HL-60 (cell line): Measurements from ENCODE around the gene BACE1.

ENCODE experiments used
- DNase-seq, 2 experiments: peaks; one replicate each; pipeline ENCODE4 v3.0.0-alpha.2; 2010 to 2020; ENCODE audit warnings: low read depth in 1 of 2, low spot score in 1 of 2
- H3K27ac ChIP-seq: fragments of 250-450 bp; sonication (Bioruptor Pico); replicated peaks from 2 replicates; pipeline ENCODE4 v1.5.1; 2020; ENCODE audit warnings: mild to moderate bottlenecking, moderate library complexity
- H3K27me3 ChIP-seq: fragments of 250-450 bp; sonication (Bioruptor Pico); 2 replicates; pipeline ENCODE4 v1.5.1; 2021; ENCODE audit warnings: mild to moderate bottlenecking, moderate library complexity; ENCODE audit not compliant: insufficient read depth, poor library complexity, severe bottlenecking
- H3K4me3 ChIP-seq: replicated peaks from 2 replicates; pipeline ENCODE4 v1.5.1; 2011; ENCODE audit warnings: mild to moderate bottlenecking, control low read depth, low read length; ENCODE audit not compliant: insufficient read depth
- CTCF ChIP-seq: IDR thresholded peaks from one replicate; pipeline ENCODE4 v1.5.1; 2011; ENCODE audit warnings: low read length, control low read depth, inconsistent platforms; ENCODE audit not compliant: insufficient read depth
- GABPA ChIP-seq: IDR thresholded peaks from 2 replicates; pipeline ENCODE4 v1.6.1; 2012; ENCODE audit warnings: low read depth
- POLR2AphosphoS5 ChIP-seq: IDR thresholded peaks from 2 replicates; pipeline ENCODE4 v1.6.1; 2012; ENCODE audit warnings: low read depth
- REST ChIP-seq: IDR thresholded peaks from 2 replicates; pipeline ENCODE4 v1.6.1; 2012; ENCODE audit warnings: low read depth; ENCODE audit not compliant: insufficient replicate concordance
- SPI1 ChIP-seq: IDR thresholded peaks from 2 replicates; pipeline ENCODE4 v1.6.1; 2012; ENCODE audit warnings: low read depth, mild to moderate bottlenecking, borderline replicate concordance

The BACE1 gene

GRCh38 chr11:117335399-117335798 lies 19.3 kb upstream of the BACE1 start:
- DNase-seq: no peak
- H3K27ac ChIP-seq: no peak overlapping the region
- no peak for TF ChIP-seq GABPA
- TF ChIP-seq SPI1: no peak
- TF ChIP-seq REST: no peak
- TF ChIP-seq POLR2AphosphoS5: no peak
- no peak for TF ChIP-seq CTCF
- no peak overlapping the region for H3K4me3 ChIP-seq
- no peaks in the 10 kb centered on the region for H3K27me3 ChIP-seq

GRCh38 chr11:117334896-117335295 lies 18.8 kb upstream of the BACE1 start:
- TF ChIP-seq POLR2AphosphoS5 (no peak), CTCF (no peak), REST (no peak), GABPA (no peak), SPI1 (no peak)
- H3K27me3 ChIP-seq: no peaks in the 10 kb centered on the region
- H3K27ac ChIP-seq: no peak overlapping the region
- no peak overlapping the region for H3K4me3 ChIP-seq
- no peak for DNase-seq

GRCh38 chr11:117333917-117334316 lies 17.9 kb upstream of the BACE1 start:
- no peak for TF ChIP-seq POLR2AphosphoS5
- TF ChIP-seq CTCF: no peak
- no peak for DNase-seq
- Histone ChIP-seq H3K27me3 (no peaks in the 10 kb centered on the region), H3K27ac (no peak overlapping the region), H3K4me3 (no peak overlapping the region)

- TF ChIP-seq GABPA: no peak
- no peak for TF ChIP-seq SPI1
- no peak for TF ChIP-seq REST
- TF ChIP-seq CTCF: no peak
- no peak for TF ChIP-seq POLR2AphosphoS5
- H3K27ac ChIP-seq: no peak overlapping the region
- no peak overlapping the region for H3K4me3 ChIP-seq
- DNase-seq: no peak
- no peaks in the 10 kb centered on the region for H3K27me3 ChIP-seq
Observed at GRCh38 chr11:117332843-117333242, 16.8 kb upstream of the BACE1 start.
